ENCODE measurements around the gene ACYP1.
"Not testable (repeated sequence)": the region's sequence is repeated elsewhere in the genome, so short reads cannot be mapped to it uniquely, and the experiment has no call there.

Gene ACYP1

GRCh38 chr14:75068294-75069120 lies 4.7 kb upstream of the ACYP1 start:
- no peak for DNase-seq (ENCODE audit: low spot score)

- not testable (repeated sequence) for DNase-seq (ENCODE audit: low spot score)
These were observed 3.9 kb upstream of the ACYP1 start for GRCh38 chr14:75067765-75068164.

- no peak for DNase-seq (ENCODE audit: low spot score)
These were observed 3.4 kb upstream of the ACYP1 start for GRCh38 chr14:75067212-75067611.

- no peak for DNase-seq (ENCODE audit: low spot score)
These were observed 2.9 kb upstream of the ACYP1 start for GRCh38 chr14:75066691-75067090.

- DNase-seq (ENCODE audit: low spot score), result no peak
These were observed 362 bp upstream of the ACYP1 start for GRCh38 chr14:75064205-75064567.

GRCh38 chr14:75063013-75063412 lies 811 bp downstream of the ACYP1 start:
- DNase-seq (ENCODE audit: low spot score), result no peak

- no peak for DNase-seq (ENCODE audit: low spot score)
These were observed 3.4 kb downstream of the ACYP1 start for GRCh38 chr14:75060420-75060819.

- DNase-seq (ENCODE audit: low spot score), result no peak
These were observed 4.2 kb downstream of the ACYP1 start for GRCh38 chr14:75059642-75060041.

- no peak for DNase-seq (ENCODE audit: low spot score)
These were observed 9.4 kb downstream of the ACYP1 start for GRCh38 chr14:75054421-75054820.

- no peak for DNase-seq (ENCODE audit: low spot score)
These were observed 10.2 kb downstream of the ACYP1 start for GRCh38 chr14:75053396-75054291.

GRCh38 chr14:75051556-75051899 lies 12.3 kb downstream of the ACYP1 start:
- no peak for DNase-seq (ENCODE audit: low spot score)

GRCh38 chr14:75050852-75051555 lies 12.8 kb downstream of the ACYP1 start, which contains the start of gene MLH3:
Gene MLH3, minus strand, starts transcription at chr14:75051467. Its CDS starts 1,812 bp downstream, at chr14:75049655.
- peak; percentile 81 for DNase-seq (ENCODE audit: low spot score)

- DNase-seq (ENCODE audit: low spot score), result no peak
These were observed 14.1 kb downstream of the ACYP1 start for GRCh38 chr14:75049731-75050201.

GRCh38 chr14:75049136-75049535 lies 14.7 kb downstream of the ACYP1 start:
- DNase-seq (ENCODE audit: low spot score), result no peak

GRCh38 chr14:75048101-75048500 lies 15.7 kb downstream of the ACYP1 start:
- DNase-seq (ENCODE audit: low spot score), result no peak

GRCh38 chr14:75047506-75047905 lies 16.3 kb downstream of the ACYP1 start:
- no peak for DNase-seq (ENCODE audit: low spot score)

GRCh38 chr14:75046899-75047298 lies 16.9 kb downstream of the ACYP1 start:
- DNase-seq (ENCODE audit: low spot score), result no peak

- no peak for DNase-seq (ENCODE audit: low spot score)
These were observed 17.5 kb downstream of the ACYP1 start for GRCh38 chr14:75046275-75046674.

GRCh38 chr14:75044752-75045151 lies 19.1 kb downstream of the ACYP1 start:
- DNase-seq (ENCODE audit: low spot score), result no peak

GRCh38 chr14:75044322-75044721 lies 19.5 kb downstream of the ACYP1 start:
- DNase-seq (ENCODE audit: low spot score), result no peak

- DNase-seq (ENCODE audit: low spot score), result no peak
These were observed 21.8 kb downstream of the ACYP1 start for GRCh38 chr14:75042035-75042434.

- DNase-seq (ENCODE audit: low spot score), result no peak
These were observed 22.2 kb downstream of the ACYP1 start for GRCh38 chr14:75041613-75042012.

Measured in hematopoietic multipotent progenitor cell treated with erythropoietin and hydrocortisone succinate and interleukin-3 and kit ligand, for 17 days (in vitro differentiated cells).